Left ventricle myocardium inferior (tissue), 1 donor: ENCODE data around the gene OR4N5. TPM values are rescaled to one million over a fixed set of nuclear protein-coding genes. Genes with fewer than 3 reads are reported as not detected.
"Not testable (repeated sequence)": the region's sequence is repeated elsewhere in the genome, so short reads cannot be mapped to it uniquely, and the experiment has no call there.

Source experiments
- DNase-seq: peaks from one replicate; pipeline ENCODE4 v3.0.0-alpha.2; 2020
- H3K27ac ChIP-seq: fragments of 200-600 bp; replicated peaks from 2 replicates; pipeline ENCODE4 v1.8.0; 2021
- H3K27me3 ChIP-seq: fragments of 200-600 bp; 2 replicates; pipeline ENCODE4 v1.8.0; 2021; ENCODE audit warnings: low read depth
- H3K36me3 ChIP-seq: fragments of 200-600 bp; 2 replicates; pipeline ENCODE4 v1.8.0; 2021
- H3K4me1 ChIP-seq: fragments of 200-600 bp; 2 replicates; pipeline ENCODE4 v1.8.0; 2021
- H3K4me3 ChIP-seq: fragments of 200-600 bp; 2 replicates; pipeline ENCODE4 v1.8.0; 2021; ENCODE audit warnings: mild to moderate bottlenecking, moderate library complexity
- H3K9me3 ChIP-seq: fragments of 200-600 bp; replicated peaks from 2 replicates; pipeline ENCODE4 v1.8.0; 2021
- intact Hi-C: fragments of 100-400 bp; cut with micrococcal nuclease; formaldehyde crosslinking; loops from one replicate; pipeline ENCODE4 v1.11.0; 2022
- long read RNA-seq: library from polyadenylated mRNA; unstranded; transcript quantifications from one replicate; pipeline ENCODE4 v2.0.0, GENCODE V29; 2021
- total RNA-seq: library from RNA; stranded (reverse); fragmentation: NEBNext Ultra II Directional; extraction: Animal tissue kit (Norgen Biotek cat#: 25700); gene quantifications from one replicate; pipeline ENCODE4 v1.2.1, GENCODE V29; 2021
- TF ChIP-seq, protein P1 (sequence below): fragments of 200-600 bp; IDR thresholded peaks from 2 replicates; pipeline ENCODE4 v1.8.0; 2021; ENCODE audit warnings: antibody characterized with exemption, mild to moderate bottlenecking, borderline replicate concordance
- donor health status: DM: no; HTN: yes; CAD: no; lungs with severe emphysema.

The OR4N5 gene, protein sequence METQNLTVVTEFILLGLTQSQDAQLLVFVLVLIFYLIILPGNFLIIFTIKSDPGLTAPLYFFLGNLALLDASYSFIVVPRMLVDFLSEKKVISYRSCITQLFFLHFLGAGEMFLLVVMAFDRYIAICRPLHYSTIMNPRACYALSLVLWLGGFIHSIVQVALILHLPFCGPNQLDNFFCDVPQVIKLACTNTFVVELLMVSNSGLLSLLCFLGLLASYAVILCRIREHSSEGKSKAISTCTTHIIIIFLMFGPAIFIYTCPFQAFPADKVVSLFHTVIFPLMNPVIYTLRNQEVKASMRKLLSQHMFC
- total RNA-seq = not detected
- long read RNA-seq = 0 reads

DNA sequence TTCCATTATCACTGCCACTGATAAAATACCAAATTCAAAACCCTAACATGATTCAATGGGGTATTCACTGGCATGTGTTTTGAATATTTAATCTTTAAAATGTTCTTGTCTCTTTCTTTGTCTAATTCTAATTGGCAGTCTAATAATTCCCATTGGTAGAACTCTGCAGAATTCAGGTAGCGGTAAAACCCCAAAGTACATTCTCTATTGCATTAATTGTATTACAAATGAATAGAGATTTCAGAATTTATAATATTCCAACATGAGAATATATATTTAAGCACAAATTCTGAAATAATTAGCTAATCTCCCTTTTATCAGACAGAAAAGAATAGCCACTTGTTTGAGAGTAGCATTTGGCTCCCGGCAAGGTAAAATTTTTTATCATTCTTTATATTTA, at the start of gene OR4N5:
Gene OR4N5, plus strand, starts transcription at position 301 of the 400 bp plus-strand sequence. CDS start 4,916 bp downstream, outside the sequence.
- no peak for DNase-seq
- Histone ChIP-seq H3K36me3 (no peaks in the 10 kb centered on the region), H3K27me3 (no peaks in the 10 kb centered on the region), H3K27ac (no peak within 1 kb of the TSS), H3K4me3 (no peak within 1 kb of the TSS), H3K4me1 (no peaks in the 10 kb centered on the region), H3K9me3 (no peaks in the 10 kb centered on the region)
- TF ChIP-seq, protein P1, sequence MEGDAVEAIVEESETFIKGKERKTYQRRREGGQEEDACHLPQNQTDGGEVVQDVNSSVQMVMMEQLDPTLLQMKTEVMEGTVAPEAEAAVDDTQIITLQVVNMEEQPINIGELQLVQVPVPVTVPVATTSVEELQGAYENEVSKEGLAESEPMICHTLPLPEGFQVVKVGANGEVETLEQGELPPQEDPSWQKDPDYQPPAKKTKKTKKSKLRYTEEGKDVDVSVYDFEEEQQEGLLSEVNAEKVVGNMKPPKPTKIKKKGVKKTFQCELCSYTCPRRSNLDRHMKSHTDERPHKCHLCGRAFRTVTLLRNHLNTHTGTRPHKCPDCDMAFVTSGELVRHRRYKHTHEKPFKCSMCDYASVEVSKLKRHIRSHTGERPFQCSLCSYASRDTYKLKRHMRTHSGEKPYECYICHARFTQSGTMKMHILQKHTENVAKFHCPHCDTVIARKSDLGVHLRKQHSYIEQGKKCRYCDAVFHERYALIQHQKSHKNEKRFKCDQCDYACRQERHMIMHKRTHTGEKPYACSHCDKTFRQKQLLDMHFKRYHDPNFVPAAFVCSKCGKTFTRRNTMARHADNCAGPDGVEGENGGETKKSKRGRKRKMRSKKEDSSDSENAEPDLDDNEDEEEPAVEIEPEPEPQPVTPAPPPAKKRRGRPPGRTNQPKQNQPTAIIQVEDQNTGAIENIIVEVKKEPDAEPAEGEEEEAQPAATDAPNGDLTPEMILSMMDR = no peak
- intact Hi-C loops = no loop called here

DNA sequence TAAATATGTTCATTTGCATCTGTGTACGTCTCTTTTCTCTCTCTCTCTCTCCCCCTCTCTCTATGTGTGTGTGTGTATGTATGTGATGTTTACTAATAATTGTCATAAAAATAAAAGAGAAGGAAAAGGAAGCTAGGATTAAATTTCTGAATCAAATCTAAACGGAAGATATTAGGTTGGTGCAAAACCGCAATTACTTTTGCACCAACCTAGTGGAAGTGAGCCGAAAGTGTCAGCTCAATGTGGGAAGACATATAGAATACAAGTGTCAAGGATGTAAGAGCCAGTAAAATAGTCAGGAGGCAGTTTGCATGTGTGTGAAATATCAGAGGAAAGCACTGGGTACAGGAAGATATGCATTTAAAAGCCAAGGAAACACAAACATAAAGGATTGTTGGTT, 46.6 kb upstream of the OR4N5 start:
- Histone ChIP-seq H3K27ac (no peak overlapping the region), H3K4me1 (no peaks in the 10 kb centered on the region), H3K4me3 (no peak overlapping the region), H3K9me3 (no peaks in the 10 kb centered on the region), H3K27me3 (no peaks in the 10 kb centered on the region), H3K36me3 (no peaks in the 10 kb centered on the region)
- intact Hi-C loops = no loop called here
- no peak for DNase-seq
- TF ChIP-seq, protein P1 = no peak

DNA sequence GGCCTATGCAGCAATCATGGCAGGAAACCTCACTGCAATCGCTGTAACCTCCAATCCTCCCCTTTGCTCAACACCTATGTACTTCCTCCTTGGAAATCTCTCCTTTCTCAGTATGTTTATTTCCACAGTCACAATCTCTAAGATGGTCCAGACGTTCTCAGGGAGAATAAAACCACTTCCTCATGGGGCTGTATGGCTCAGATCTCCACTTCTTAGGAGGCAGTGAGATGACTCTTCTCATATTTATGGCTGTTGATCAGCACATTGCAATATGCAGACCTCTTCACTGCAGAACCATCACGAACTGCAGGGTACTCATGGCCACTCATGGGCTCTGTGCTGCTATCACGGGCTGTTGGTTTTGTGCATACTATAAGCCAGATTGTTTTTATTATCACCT, 45.2 kb upstream of the OR4N5 start:
- Histone ChIP-seq H3K4me3 (no peak overlapping the region), H3K4me1 (no peaks in the 10 kb centered on the region), H3K36me3 (no peaks in the 10 kb centered on the region), H3K27me3 (no peaks in the 10 kb centered on the region), H3K9me3 (no peaks in the 10 kb centered on the region), H3K27ac (no peak overlapping the region)
- intact Hi-C loops = no loop called here
- DNase-seq = no peak
- TF ChIP-seq, protein P1 = no peak

DNA sequence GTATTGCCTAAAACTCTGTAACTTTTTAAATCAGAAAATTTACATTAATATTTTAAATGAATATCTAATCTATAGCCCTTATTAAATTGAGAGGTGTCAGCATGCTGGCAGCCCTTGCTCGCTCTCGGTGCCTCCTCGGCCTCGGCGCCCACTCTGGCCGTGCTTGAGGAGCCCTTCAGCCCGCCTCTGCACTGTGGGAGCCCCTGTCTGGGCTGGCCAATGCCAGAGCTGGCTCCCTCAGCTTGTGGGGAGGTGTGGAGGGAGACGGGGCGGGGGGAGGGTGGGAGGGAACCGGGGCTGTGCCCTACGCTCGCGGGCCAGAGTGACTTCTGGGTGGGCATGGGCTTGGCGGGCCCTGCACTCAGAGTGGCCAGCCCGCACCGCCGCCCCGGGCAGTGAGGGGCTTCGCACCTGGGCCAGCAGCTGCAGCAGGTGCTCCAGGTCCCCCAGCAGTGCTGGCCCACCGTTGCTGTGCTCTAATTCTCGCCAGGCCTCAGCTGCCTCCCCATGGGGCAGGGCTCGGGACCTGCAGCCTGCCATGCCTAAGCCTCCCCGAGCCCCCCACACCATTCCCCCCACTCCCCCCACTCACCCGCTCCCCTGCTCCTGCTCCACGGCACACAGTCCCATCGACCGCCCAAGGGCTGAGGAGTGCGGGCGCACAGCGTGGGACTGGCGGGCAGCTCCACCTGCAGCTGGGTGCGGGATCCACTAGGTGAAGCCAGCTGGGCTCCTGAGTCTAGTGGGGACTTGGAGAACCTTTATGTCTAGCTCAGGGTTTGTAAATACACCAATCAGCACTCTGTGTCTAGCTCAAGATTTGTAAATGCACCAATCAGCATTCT, 39.5 kb upstream of the OR4N5 start:
- H3K4me3 ChIP-seq, intact Hi-C loops, DNase-seq: not testable (repeated sequence)

DNA sequence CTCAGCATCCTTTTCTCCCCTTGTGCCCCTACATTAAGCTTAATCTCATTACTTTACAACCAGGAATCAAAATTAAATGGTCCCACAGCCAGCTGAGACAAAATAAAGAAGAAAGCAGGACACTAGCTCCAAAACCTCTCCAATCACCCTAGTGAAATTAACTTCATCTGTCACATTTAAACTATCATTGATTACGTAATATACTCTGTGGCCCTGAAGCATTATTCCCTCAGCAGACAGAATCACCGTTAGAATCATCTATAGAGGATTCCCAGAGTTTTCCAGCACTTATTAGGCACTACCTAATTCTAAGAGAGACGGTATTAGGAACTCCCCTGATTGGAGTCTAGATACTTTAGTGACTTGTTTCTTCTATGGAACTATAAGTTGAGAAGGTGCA, 28.2 kb upstream of the OR4N5 start, which contains the start of gene OR4K17:
Gene OR4K17, plus strand, starts transcription at position 302 of the 400 bp plus-strand sequence. CDS start 6,761 bp downstream, outside the sequence.
- Histone ChIP-seq H3K4me1 (no peaks in the 10 kb centered on the region), H3K4me3 (no peak within 1 kb of the TSS), H3K27ac (no peak within 1 kb of the TSS), H3K27me3 (no peaks in the 10 kb centered on the region), H3K36me3 (no peaks in the 10 kb centered on the region), H3K9me3 (peaks cover 4% of the 10 kb centered on the region)
- TF ChIP-seq, protein P1 = no peak
- no peak for DNase-seq
- intact Hi-C loops = no loop called here

More for the DNA sequence above, 39.5 kb upstream of the OR4N5 start:
- not testable (repeated sequence) for H3K4me1 ChIP-seq, H3K27ac ChIP-seq, H3K9me3 ChIP-seq, H3K36me3 ChIP-seq, H3K27me3 ChIP-seq
